B cell (primary cell): Measurements from ENCODE around the gene MPEG1. TPM values are rescaled to one million over a fixed set of nuclear protein-coding genes. Genes with fewer than 3 reads are reported as not detected.

Experiments
- ATAC-seq: fragments of 200-7000 bp; cut with Tn5 transposase; one replicate; pipeline ENCODE4 v1.10.0; 2021; ENCODE audit warnings: low read depth, mild to moderate bottlenecking, moderate number of reproducible peaks, moderate library complexity
- CTCF ChIA-PET: fragments of 350-600 bp; sonication (Branson Sonifier 250); formaldehyde crosslinking; loops from one replicate; lab custom pipeline; 2021; ENCODE audit warnings: antibody characterized with exemption, inconsistent platforms; lab: Charles Lee
- POLR2A ChIA-PET: fragments of 350-600 bp; sonication (Branson Sonifier 250); formaldehyde crosslinking; loops from one replicate; lab custom pipeline; 2021; ENCODE audit warnings: antibody characterized with exemption; lab: Charles Lee
- DNase-seq: peaks from one replicate; pipeline ENCODE4 v3.0.0; 2013
- H2AFZ ChIP-seq: 2 replicates; pipeline ENCODE4 v1.6.1; 2012; ENCODE audit warnings: mild to moderate bottlenecking, low read depth, low read length; ENCODE audit not compliant: insufficient read depth, poor library complexity, severe bottlenecking
- H3K27ac ChIP-seq, 2 donors: 1 replicate in 1 of 2; 2 replicates in 1 of 2; pipeline ENCODE4 v1.5.1; 2012 to 2013; ENCODE audit warnings: low read length in 2 of 2, mild to moderate bottlenecking in 2 of 2, moderate library complexity in 1 of 2
- H3K27me3 ChIP-seq, 4 experiments: fragments of 200-600 bp in 1 of 4; sonication (generic) in 1 of 4; replicated peaks in 1 of 4; 1 replicate in 2 of 4; 2 replicates in 2 of 4; pipeline versions ENCODE4 v1.6.1 to v1.7.0; 2013 to 2016; ENCODE audit warnings: low read length in 3 of 4, mild to moderate bottlenecking in 2 of 4, mixed read lengths in 1 of 4, moderate library complexity in 1 of 4; ENCODE audit not compliant: insufficient read depth in 4 of 4, control insufficient read depth in 3 of 4; ENCODE audit errors: control extremely low read depth in 1 of 4
- H3K36me3 ChIP-seq, 2 experiments: replicated peaks in 1 of 2; 1 replicate in 1 of 2; 2 replicates in 1 of 2; pipeline versions ENCODE4 v1.6.1 to v1.7.1; 2013; ENCODE audit warnings: low read length in 1 of 2; ENCODE audit not compliant: insufficient read depth in 2 of 2, control insufficient read depth in 1 of 2; ENCODE audit errors: control extremely low read depth in 1 of 2, extremely low read depth in 1 of 2
- H3K4me1 ChIP-seq, 2 donors: fragments of 200-600 bp in 1 of 2; sonication (generic) in 1 of 2; 1 replicate in 1 of 2; 2 replicates in 1 of 2; pipeline versions ENCODE4 v1.5.1 to v1.6.1; 2013 to 2017; ENCODE audit warnings: low read length in 2 of 2; ENCODE audit not compliant: control insufficient read depth in 2 of 2, insufficient read depth in 2 of 2
- H3K4me2 ChIP-seq: replicated peaks from 2 replicates; pipeline ENCODE3; 2012; ENCODE audit warnings: mild to moderate bottlenecking, low read depth, low read length; ENCODE audit not compliant: poor library complexity, severe bottlenecking
- H3K4me3 ChIP-seq, 5 experiments: fragments of 200-600 bp in 1 of 5; sonication (generic) in 1 of 5; 1 replicate in 3 of 5; 2 replicates in 2 of 5; pipeline versions ENCODE4 v1.5.1 to v1.7.0; 2011 to 2016; ENCODE audit warnings: low read length in 4 of 5, mild to moderate bottlenecking in 4 of 5, low read depth in 2 of 5, control low read depth in 1 of 5, moderate library complexity in 1 of 5; ENCODE audit not compliant: insufficient read depth in 1 of 5; ENCODE audit errors: control extremely low read depth in 1 of 5, extremely low read depth in 1 of 5
- H3K79me2 ChIP-seq: fragments of 200-600 bp; sonication (generic); one replicate; pipeline ENCODE4 v1.6.0; 2016; ENCODE audit warnings: low read length; ENCODE audit not compliant: control insufficient read depth, insufficient read depth
- H3K9ac ChIP-seq: fragments of 200-600 bp; sonication (generic); 2 replicates; pipeline ENCODE4 v1.6.1; 2017; ENCODE audit warnings: mild to moderate bottlenecking, low read length, moderate library complexity
- H3K9me3 ChIP-seq, 3 donors: one replicate each; pipeline versions ENCODE4 v1.6.1 to v1.7.1; 2013; ENCODE audit warnings: low read length in 2 of 3; ENCODE audit not compliant: control insufficient read depth in 2 of 3, insufficient read depth in 1 of 3; ENCODE audit errors: control extremely low read depth in 1 of 3
- H4K20me1 ChIP-seq: 2 replicates; pipeline ENCODE4 v1.6.0; 2012; ENCODE audit warnings: mild to moderate bottlenecking, low read length; ENCODE audit not compliant: insufficient read depth, control insufficient read depth, poor library complexity, severe bottlenecking
- H3K27ac Mint-ChIP-seq: one replicate; pipeline ENCODE4 v1.8.0; 2021; ENCODE audit warnings: mixed read lengths
- H3K27me3 Mint-ChIP-seq: one replicate; pipeline ENCODE4 v1.8.0; 2021; ENCODE audit warnings: mixed read lengths
- H3K4me1 Mint-ChIP-seq: one replicate; pipeline ENCODE4 v1.8.0; 2021; ENCODE audit warnings: mixed read lengths
- H3K4me3 Mint-ChIP-seq: one replicate; pipeline ENCODE4 v1.8.0; 2021; ENCODE audit warnings: mixed read lengths
- H3K9me3 Mint-ChIP-seq: one replicate; pipeline ENCODE4 v1.8.0; 2022; ENCODE audit warnings: mixed read lengths; ENCODE audit not compliant: insufficient read depth
- EZH2 ChIP-seq: IDR thresholded peaks from 2 replicates; pipeline ENCODE4 v1.6.1; 2012; ENCODE audit warnings: borderline replicate concordance, low read depth, mild to moderate bottlenecking, moderate library complexity, low read length; ENCODE audit not compliant: insufficient read depth, poor library complexity, severe bottlenecking
- WGBS: methylation state at CpG from one replicate; pipeline ENCODE4 v1.1.5; 2013; ENCODE audit warnings: missing lambda C conversion rate; ENCODE audit not compliant: insufficient coverage; 5-methylcytosine and 5-hydroxymethylcytosine counted together
- intact Hi-C: fragments of 100-400 bp; cut with micrococcal nuclease; formaldehyde crosslinking; loops from one replicate; pipeline ENCODE4 v1.10.0; 2022
- polyA minus RNA-seq: library from RNA; depleted of rRNA, polyadenylated mRNA; stranded (reverse); fragments of >200 nt; gene quantifications from 2 replicates; pipeline ENCODE4 v1.2.3, GENCODE V29; 2012
- polyA plus RNA-seq: library from polyadenylated mRNA; depleted of rRNA; stranded (reverse); fragments of >200 nt; gene quantifications from 2 replicates; pipeline ENCODE4 v1.2.3, GENCODE V29; 2012
- total RNA-seq, 2 donors: library from RNA; stranded (reverse); fragments of 120-200 nt in 1 of 2; gene quantifications; 1 replicate in 1 of 2; 2 replicates in 1 of 2; pipeline versions ENCODE4 v1.2.3 to v1.2.4, GENCODE V29; 2013 to 2022
- TF ChIP-seq, protein P1 (sequence below): fragments of 200-600 bp; IDR thresholded peaks from one replicate; pipeline ENCODE4 v1.8.0; 2022; ENCODE audit warnings: antibody characterized with exemption, mild to moderate bottlenecking

The MPEG1 gene
- 151 TPM in 2 replicates for total RNA-seq
- total RNA-seq (2013) = 252 TPM
- 13.5 and 27.7 TPM in 2 replicates for polyA plus RNA-seq
- polyA minus RNA-seq = 126 and 138 TPM in 2 replicates

GRCh38 chr11:59212744-59213631 lies at the start of gene MPEG1:
Gene MPEG1, minus strand, starts transcription at chr11:59212927. Its CDS starts 62 bp downstream, at chr11:59212865.
- H2AFZ ChIP-seq = no peak within 1 kb of the TSS
- peaks cover 0 to 3% (median 0%) of the 10 kb centered on the region in 3 donors for H3K9me3 ChIP-seq
- intact Hi-C loops = loop anchor here (1.0 to 5.0 kb wide), 3 partner anchors 71 to 636 kb away; partner anchors contain the start of genes LPXN and ZFP91
- peaks cover 93% of the 10 kb centered on the region for H3K4me1 Mint-ChIP-seq
- TF ChIP-seq, protein P1, sequence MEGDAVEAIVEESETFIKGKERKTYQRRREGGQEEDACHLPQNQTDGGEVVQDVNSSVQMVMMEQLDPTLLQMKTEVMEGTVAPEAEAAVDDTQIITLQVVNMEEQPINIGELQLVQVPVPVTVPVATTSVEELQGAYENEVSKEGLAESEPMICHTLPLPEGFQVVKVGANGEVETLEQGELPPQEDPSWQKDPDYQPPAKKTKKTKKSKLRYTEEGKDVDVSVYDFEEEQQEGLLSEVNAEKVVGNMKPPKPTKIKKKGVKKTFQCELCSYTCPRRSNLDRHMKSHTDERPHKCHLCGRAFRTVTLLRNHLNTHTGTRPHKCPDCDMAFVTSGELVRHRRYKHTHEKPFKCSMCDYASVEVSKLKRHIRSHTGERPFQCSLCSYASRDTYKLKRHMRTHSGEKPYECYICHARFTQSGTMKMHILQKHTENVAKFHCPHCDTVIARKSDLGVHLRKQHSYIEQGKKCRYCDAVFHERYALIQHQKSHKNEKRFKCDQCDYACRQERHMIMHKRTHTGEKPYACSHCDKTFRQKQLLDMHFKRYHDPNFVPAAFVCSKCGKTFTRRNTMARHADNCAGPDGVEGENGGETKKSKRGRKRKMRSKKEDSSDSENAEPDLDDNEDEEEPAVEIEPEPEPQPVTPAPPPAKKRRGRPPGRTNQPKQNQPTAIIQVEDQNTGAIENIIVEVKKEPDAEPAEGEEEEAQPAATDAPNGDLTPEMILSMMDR = no peak
- no peak for TF ChIP-seq EZH2
- H3K4me2 ChIP-seq = peak within 1 kb of the TSS; percentile 79
- H3K4me1 ChIP-seq = peaks cover 71 to 79% of the 10 kb centered on the region in 2 donors
- H3K27me3 Mint-ChIP-seq = no peaks in the 10 kb centered on the region
- no peaks in the 10 kb centered on the region for H3K36me3 ChIP-seq
- peak within 1 kb of the TSS; percentile 77 for H3K9ac ChIP-seq
- peak within 1 kb of the TSS; percentile 49 to 91 (median 78) for H3K4me3 ChIP-seq
- DNase-seq (peak; percentile 83), ATAC-seq (peak; percentile 44)
- H3K9me3 Mint-ChIP-seq = no peaks in the 10 kb centered on the region
- peaks cover 54% of the 10 kb centered on the region for H3K79me2 ChIP-seq
- CTCF ChIA-PET = interaction anchor here (0.7 to 5.8 kb wide), 12 partner anchors 9 to 217 kb away, joined by 3 to 44 read pairs (median 6); partner anchors contain the start of gene DTX4
- POLR2A ChIA-PET = interaction anchor here (0.7 to 2.0 kb wide), 6 partner anchors 13 to 68 kb away, joined by 3 to 20 read pairs (median 3); partner anchors contain the start of gene DTX4
- peak within 1 kb of the TSS; percentile 74 to 89 for H3K27ac ChIP-seq
- peak within 1 kb of the TSS; percentile 95 for H3K4me3 Mint-ChIP-seq
- no peaks in the 10 kb centered on the region for H3K27me3 ChIP-seq
- 18% methylated on average over 2 of the region's 10 CpGs for WGBS
- H3K27ac Mint-ChIP-seq = peak within 1 kb of the TSS; percentile 99
- H4K20me1 ChIP-seq = no peaks in the 10 kb centered on the region
